Hindlimb muscle (tissue), 1 donor: Measurements from ENCODE around the gene PIEZO1. TPM values are rescaled to one million over a fixed set of nuclear protein-coding genes. Genes with fewer than 3 reads are reported as not detected.

Experiments
- DNase-seq: peaks from one replicate; pipeline ENCODE4 v3.0.0-alpha.2; 2013
- polyA plus RNA-seq: library from polyadenylated mRNA; unstranded; fragments of 120-200 nt; gene quantifications from one replicate; pipeline ENCODE4 v1.2.1, GENCODE V29; 2013; ENCODE audit not compliant: insufficient read length

PIEZO1 gene
- polyA plus RNA-seq, 1 donor, result 71.1 TPM

DNA sequence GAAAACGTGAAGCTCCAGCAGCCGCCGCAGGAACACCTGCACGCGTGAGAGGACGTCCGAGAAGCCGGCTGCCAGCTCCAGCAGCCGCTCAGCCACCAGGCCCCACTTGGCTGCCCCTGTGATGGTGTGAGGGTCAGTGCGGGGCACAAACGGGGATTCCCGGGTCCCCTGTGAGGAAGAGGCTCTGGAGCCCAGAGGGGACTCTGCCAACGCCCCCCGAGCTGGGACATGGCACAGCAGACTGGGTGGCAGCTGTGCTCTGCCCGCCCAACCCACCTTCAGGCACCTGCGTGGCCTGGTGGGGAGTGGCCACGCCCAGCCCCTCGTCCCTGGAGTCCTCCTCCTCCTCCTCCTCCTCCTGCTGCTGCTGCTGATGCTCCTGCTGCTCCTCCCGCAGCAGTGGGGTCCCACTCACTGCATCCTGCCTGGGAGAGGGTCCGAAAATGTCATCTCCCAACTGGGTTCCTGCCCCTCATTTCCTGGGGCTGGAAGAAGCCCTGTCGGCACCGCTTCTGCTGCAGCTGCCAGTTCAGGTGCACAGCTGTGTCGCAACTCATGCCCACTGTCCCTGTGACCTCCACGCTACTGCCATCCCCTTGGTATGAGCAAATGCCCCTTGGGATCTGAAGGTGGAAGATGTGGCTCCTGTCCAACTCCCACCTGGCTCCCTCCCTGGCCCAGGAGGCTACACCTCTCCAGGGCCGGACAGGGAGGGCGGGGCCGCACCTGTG is 51.2 kb downstream of the PIEZO1 start:
- DNase-seq, result no peak

GRCh38 chr16:88732961-88733294 is 52.1 kb downstream of the PIEZO1 start:
- no peak for DNase-seq

DNA sequence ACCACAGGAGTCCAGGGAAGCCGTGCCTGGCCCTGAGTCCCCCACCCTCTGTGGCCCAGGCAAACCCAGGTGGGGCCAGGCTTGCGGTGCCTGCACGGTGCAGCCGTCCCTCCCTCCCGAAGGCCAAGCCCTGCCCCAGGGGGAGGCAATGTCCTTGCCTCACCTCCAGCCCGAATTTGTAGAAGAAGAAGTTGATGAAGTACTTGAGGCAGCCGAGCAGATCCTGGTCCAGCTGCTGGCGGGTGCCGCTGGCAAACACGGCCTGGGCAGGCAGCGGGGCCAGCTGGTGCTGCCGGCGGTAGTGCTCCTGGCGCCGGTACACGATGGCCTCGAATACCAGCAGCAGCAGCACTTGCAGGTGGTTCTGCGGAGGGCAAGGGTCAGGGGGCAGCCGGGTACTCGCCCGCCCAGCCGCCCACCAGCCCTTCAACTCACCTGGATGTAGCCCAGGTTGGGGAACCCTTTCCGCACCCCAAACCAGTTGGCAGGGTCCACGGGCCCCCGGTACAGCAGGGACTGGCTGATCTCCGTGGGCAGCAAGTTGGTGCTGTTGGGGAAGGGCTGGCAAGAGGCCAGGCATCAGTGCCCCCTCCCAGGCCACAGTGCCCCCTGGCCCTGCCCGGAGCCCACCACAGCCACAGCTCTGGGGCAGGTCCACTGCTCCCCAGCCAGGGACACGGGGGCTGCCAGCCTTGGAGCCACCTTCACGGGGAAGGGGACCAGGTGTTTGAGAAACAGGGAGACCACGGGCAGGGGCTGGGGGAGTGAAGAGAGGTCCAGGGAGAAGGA is 52.7 kb downstream of the PIEZO1 start:
- no peak for DNase-seq

DNA sequence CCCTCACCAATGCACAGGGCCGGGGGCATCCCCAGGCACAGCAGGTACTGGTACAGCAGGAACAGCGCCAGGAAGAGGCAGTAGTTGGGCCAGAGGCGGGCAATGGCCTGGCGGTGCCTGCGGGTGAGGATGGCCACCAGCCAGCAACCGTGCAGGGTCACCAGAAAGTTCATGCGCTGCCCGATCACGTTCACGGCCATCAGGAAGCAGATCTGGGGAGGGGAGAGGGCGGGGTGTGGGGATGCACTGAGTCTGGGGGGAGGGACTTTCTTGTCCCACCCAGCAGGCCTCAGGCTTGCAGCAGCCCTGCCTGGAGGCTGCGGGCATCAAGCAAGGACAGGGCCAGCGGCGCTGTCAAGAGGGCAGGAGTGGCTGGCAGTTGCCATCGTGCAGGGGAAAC is 53.3 kb downstream of the PIEZO1 start:
- no peak for DNase-seq

DNA sequence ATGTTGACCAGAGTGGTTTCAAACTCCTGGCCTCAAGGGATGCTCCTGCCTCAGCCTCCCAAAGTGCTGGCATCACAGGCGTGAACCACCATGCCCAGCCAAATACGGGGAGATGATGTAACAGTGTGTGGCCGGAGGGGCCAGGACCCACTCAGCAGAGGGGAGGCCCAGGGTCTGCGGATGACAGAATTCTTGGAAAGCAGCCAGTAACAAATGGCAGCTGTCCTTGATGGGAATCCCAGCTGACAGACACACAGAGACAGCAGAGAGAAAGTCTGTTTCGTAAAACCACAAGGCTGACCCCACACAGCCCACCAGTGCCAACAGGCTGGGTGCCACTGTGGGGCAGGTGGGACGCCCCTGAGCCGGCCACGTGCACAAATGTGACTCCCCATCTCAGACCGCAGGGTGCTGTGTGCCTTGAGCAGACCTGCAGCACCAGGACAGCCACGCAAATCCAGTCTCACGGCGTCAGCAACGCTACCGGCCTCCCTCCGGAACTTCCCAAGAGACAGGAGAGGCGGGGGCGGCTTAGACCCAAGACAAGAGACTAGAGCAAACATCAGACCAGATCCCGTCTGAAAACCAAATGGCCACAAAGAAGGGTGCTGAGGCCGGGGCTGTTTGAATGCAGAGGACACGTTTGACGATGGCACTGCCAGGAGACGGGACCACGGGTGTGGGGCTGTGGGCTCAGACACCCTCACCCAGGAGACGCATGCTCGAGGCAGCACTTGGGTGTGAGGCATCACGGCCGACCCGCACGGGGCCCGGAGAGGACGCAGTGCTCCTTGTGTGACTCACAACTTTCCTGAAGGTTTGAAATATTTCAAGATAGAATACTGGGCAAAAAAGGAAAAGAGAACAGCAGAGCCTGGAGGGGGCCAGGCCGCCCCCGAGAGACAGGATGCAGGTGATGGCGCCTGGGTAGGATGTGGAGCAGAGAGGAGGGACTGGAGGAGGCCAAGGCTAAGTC is 54.1 kb downstream of the PIEZO1 start:
- DNase-seq, result peak; percentile 30

- no peak for DNase-seq
These were observed 57.1 kb downstream of the PIEZO1 start for GRCh38 chr16:88727871-88728270.

DNA sequence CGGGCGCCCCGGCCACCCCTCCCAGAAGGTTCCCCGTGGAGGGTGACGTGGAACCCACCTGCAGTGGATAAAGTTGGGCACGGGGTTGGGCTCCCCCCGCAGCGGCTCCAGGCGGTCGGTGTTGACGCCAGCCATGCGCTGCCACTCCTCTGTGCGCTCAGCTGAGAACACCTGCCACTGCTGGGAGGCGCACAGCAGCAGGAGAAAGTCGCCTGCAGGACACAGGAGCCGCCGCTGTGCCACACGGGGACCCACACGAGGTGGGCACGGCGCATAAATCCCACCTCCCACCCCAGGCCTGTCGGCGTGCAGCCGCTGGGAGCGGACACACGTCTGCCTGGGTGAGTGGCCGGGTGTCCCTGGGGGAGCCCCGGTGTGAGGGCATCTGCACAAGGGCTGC is 58.0 kb downstream of the PIEZO1 start:
- no peak for DNase-seq

- DNase-seq, result no peak
These were observed 58.6 kb downstream of the PIEZO1 start for GRCh38 chr16:88726408-88726749.

DNA sequence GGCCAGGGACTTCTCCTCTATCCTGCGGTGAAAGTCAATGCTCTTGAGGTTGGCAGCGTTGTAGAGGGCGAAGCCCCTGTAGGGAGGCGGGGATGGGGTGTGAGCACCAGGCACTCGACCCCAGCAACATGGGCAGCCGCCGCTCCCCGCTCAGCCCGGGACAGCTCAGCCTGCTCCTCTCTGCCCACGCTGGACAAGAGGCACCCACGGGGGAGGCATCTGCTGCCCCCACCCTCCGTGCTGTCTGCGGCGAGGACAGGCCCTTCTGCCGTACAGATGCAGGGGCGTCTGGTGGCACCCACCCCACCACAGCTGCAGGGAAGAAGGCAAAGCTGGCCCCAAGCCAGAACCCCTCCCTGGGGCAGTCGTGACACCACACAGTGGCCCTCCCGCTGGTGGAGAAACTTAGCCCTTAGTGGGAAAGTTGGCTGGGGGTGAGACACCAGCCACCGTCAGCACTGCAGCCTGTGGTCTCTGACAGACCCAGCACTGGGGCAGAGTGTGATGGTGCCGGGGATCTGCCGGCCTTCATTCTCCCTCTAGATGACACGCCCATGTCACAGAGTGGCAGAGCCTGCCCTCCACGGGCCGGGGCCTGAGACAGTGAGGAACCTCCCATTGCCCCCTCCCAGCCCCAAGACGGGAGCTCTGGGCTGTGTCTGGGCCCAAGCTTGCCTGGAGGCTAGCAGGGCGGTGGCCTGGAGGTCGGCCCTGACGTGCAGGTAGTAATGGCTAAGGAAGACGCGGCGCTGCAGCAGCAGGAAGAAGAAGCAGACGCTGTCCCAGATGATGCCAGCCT is 59.2 kb downstream of the PIEZO1 start:
- no peak for DNase-seq

- DNase-seq, result no peak
These were observed 60.0 kb downstream of the PIEZO1 start for GRCh38 chr16:88724855-88725555.

DNA sequence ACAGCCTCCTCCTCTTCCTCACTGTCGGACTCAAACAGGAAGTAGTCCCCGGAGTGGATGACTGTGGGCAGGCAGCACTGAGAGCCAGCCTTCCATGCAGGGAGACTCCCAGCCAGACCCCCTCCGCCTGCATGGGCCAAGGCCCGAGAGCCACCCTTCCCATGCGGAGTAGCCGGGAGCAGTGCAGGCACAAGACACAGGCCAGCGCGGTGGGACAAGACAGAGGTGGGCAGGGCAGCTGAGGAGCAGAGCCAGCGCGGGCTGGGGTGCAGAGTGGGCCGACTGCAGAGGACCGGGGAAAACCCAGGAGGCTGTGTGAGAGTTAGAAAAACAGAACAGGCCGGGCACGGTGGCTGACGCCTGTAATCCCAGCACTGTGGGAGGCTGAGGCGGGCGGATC is 61.1 kb downstream of the PIEZO1 start:
- DNase-seq, result no peak

- no peak for DNase-seq
These were observed 61.5 kb downstream of the PIEZO1 start for GRCh38 chr16:88723507-88723887.

DNA sequence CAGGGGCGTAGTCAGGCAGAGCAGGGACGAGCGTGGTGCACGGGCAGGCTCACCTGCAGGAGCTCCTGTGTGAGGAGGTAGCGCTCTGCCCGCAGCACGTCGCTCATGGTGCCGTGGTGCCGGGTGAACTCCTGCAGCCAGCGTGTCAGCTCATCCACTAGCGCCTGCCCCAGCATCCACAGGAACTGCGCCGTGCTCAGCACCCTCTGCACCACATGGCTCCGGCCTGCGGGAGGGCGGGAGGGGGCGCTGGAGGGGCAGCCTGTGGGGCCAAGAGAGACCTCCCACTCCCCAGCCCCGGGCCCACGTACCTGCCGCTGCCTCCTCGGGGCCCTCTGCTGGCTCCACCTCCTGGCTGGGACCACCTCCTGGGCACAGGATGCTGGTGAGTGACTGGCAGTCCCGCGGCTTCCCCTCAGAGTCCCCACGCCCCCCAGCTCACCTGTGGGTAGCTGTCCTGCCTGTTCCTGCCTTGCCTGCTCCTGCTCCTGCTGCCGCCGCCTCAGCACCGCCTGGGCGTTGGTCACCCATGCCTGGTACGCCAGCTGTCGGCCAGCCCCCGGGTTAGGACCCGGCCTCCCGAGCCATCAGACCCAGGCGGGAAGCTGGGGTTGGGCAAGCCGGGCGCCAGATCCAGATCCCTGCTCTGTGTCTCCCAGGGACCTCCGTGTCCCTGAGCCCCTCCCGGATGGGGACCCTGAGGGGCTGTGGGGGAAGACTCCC is 62.1 kb downstream of the PIEZO1 start:
- no peak for DNase-seq

GRCh38 chr16:88721815-88722755 is 62.9 kb downstream of the PIEZO1 start:
- DNase-seq, result no peak

DNA sequence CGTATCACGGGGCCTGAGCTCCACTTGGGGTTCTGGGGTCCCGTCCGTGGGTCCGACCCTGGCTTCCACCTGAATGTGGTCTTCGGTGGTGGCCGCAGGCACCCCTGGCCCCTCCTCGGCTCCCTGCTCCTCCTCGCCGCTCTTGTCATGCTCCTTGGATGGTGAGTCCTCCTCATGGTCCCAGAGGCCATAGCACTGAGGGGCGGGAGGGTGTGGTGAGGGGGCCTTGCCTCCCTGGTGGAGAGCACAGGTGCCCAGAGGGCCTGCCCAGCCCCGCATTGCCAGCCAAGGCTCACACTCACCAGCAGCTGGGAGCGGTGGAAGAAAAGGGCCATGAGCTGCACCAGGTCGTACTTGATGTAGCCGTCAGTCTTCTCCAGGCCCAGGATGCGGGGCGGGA is 63.8 kb downstream of the PIEZO1 start:
- no peak for DNase-seq

GRCh38 chr16:88720396-88720970 is 64.5 kb downstream of the PIEZO1 start:
- no peak for DNase-seq

DNA sequence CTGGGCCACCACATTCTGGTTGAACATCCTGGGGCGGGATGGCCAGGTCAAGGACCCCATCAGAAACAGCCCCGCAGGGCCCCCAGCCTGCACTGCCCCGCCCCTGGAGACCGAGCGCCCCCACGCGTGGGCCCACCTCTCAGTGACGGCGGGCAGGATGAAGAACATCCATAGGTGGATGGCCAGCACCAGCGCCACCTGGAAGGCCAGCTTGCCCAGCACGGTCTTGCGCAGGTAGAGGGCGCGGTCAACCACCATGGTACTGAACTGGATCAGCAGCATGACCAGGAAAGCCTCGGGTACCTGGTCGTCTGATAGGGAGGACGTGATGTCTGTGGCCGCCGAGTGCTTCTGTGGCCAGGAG is 65.1 kb downstream of the PIEZO1 start:
- no peak for DNase-seq

DNA sequence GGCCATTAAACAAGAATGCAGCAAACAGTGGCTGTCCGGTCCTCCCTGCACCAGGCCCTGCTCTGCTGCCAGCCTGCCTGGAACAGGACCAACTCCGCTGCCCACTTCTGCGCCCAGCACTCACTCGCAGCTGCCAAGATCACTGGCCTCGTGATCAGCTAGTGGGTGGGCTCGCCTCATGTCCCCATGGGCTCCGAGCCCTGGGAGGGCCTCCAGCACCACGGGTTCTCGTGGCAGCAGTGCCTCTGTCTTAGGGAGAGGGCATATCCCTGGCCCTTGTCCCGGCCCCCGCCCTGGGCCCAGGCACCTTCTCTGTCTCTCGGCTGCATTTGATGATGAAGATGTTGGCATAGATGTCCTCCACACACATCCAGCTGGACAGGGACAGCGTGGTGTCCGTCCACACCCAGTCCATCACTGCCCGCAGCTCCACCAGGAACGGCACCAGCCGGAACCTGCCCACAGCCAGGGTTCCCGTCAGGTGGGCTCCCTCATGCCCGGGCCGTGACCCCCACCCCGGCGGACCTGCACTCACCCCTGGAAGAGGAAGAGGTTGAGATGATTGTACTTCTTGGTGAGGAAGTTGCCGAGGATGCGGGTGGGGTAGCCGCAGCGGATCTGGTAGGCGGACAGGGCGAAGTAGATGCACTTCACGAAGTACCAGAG is 65.6 kb downstream of the PIEZO1 start:
- DNase-seq, result no peak

DNA sequence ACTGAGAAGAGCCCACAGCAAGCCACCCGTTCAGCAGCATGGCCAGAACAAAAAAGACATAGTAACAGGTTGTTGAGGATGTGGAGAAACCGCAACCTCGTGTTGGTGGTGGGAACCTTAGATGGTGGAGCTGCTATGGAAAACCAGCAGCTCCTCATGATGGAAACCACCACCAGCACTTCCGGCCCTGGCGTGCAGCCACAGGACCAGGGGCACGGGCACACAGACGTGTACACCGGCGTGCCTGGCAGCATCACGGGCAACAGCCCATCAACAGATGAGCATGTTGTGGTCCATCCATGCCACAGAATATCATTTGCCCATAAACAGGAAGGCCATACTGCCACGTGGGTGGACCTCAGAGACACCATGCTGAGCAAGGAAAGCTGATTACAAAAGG is 66.8 kb downstream of the PIEZO1 start:
- DNase-seq, result no peak
